Kidney (tissue), 14 donors: Measurements from ENCODE around the gene PDZD2. TPM values are rescaled to one million over a fixed set of nuclear protein-coding genes. Genes with fewer than 3 reads are reported as not detected.

ENCODE experiments used
- DNase-seq, 5 donors: peaks; one replicate each; pipeline ENCODE4 v3.0.0-alpha.2; 2013 to 2020
- FAIRE-seq: peaks from 2 replicates; lab custom pipeline; 2012; peaks lifted over from hg19 to GRCh38; lab: Jason Lieb, UNC
- H3K27ac ChIP-seq, 2 donors: one replicate each; pipeline ENCODE4 v1.7.0; 2013; ENCODE audit warnings: low read depth in 2 of 2, low read length in 2 of 2, inconsistent platforms in 1 of 2
- H3K27me3 ChIP-seq: one replicate; pipeline ENCODE4 v1.7.1; 2013; ENCODE audit warnings: low read length, inconsistent platforms; ENCODE audit not compliant: control insufficient read depth, insufficient read depth
- H3K36me3 ChIP-seq, 3 donors: one replicate each; pipeline versions ENCODE4 v1.7.0 to v1.7.1; 2013; ENCODE audit warnings: low read length in 3 of 3, control low read depth in 1 of 3, inconsistent platforms in 1 of 3; ENCODE audit not compliant: insufficient read depth in 3 of 3, control insufficient read depth in 2 of 3
- H3K4me1 ChIP-seq, 3 donors: one replicate each; pipeline versions ENCODE4 v1.7.0 to v1.7.1; 2013; ENCODE audit warnings: low read length in 3 of 3, inconsistent platforms in 1 of 3, low read depth in 1 of 3; ENCODE audit not compliant: control insufficient read depth in 2 of 3, insufficient read depth in 2 of 3
- H3K4me3 ChIP-seq, 3 donors: one replicate each; pipeline versions ENCODE4 v1.7.0 to v1.8.1; 2013; ENCODE audit warnings: low read length in 3 of 3, control low read depth in 1 of 3, inconsistent platforms in 1 of 3
- H3K9ac ChIP-seq, 3 donors: one replicate each; pipeline versions ENCODE4 v1.7.0 to v1.7.1; 2013; ENCODE audit warnings: low read length in 3 of 3, control low read depth in 1 of 3, inconsistent platforms in 1 of 3
- H3K9me3 ChIP-seq, 3 donors: one replicate each; pipeline versions ENCODE4 v1.7.0 to v1.7.1; 2013; ENCODE audit warnings: low read length in 3 of 3, control low read depth in 1 of 3, inconsistent platforms in 1 of 3; ENCODE audit not compliant: control insufficient read depth in 2 of 3, insufficient read depth in 1 of 3
- intact Hi-C: fragments of 100-400 bp; cut with DNase I; formaldehyde crosslinking; loops from one replicate; pipeline ENCODE4 v1.11.1; 2022
- polyA plus RNA-seq: library from polyadenylated mRNA; stranded (reverse); fragments of 350-450 nt; fragmentation: Illumina TruSeq; extraction: RNeasy Lipid Tissue Mini Kit (QIAGEN cat#74804); gene quantifications from one replicate; pipeline ENCODE4 v1.2.3, GENCODE V29; 2014; ENCODE audit warnings: low read depth, low replicate concordance; ENCODE audit not compliant: insufficient read depth
- total RNA-seq: library from RNA; stranded (reverse); fragmentation: NEBNext Ultra II Directional; extraction: Animal tissue kit (Norgen Biotek cat#: 25700); gene quantifications from one replicate; pipeline ENCODE4 v1.2.1, GENCODE V29; 2021
- TF ChIP-seq, protein P1 (sequence below): IDR thresholded peaks from 3 replicates; pipeline ENCODE4 v1.5.1; 2012; ENCODE audit warnings: mild to moderate bottlenecking, moderate library complexity, borderline replicate concordance; ENCODE audit not compliant: insufficient read depth; ENCODE audit errors: extremely low read depth
- donor health status: control.
- donor health status: control.
- donor health status: control.
- donor health status: control.
- donor health status: control.
- donor health status: DM: yes; HTN: yes; CAD: no.
- donor health status: Normal renal cell carcinoma (clear cell type).

PDZD2 gene
- total and polyA plus RNA-seq, 2 donors from 2014 or later = 6.2 to 14.8 TPM

- Histone ChIP-seq H3K4me1 (peaks cover 0 to 4% (median 0%) of the 10 kb centered on the region in 3 donors), H3K4me3 (no peak overlapping the region), H3K27me3 (no peaks in the 10 kb centered on the region), H3K27ac (peak overlapping the region; percentile 1 to 32), H3K9ac (no peak overlapping the region), H3K36me3 (no peaks in the 10 kb centered on the region), H3K9me3 (no peaks in the 10 kb centered on the region)
- intact Hi-C loops = no loop called here
- FAIRE-seq (no peak), DNase-seq (peak in 1 of 5 donors; percentile 31)
- TF ChIP-seq, protein P1, sequence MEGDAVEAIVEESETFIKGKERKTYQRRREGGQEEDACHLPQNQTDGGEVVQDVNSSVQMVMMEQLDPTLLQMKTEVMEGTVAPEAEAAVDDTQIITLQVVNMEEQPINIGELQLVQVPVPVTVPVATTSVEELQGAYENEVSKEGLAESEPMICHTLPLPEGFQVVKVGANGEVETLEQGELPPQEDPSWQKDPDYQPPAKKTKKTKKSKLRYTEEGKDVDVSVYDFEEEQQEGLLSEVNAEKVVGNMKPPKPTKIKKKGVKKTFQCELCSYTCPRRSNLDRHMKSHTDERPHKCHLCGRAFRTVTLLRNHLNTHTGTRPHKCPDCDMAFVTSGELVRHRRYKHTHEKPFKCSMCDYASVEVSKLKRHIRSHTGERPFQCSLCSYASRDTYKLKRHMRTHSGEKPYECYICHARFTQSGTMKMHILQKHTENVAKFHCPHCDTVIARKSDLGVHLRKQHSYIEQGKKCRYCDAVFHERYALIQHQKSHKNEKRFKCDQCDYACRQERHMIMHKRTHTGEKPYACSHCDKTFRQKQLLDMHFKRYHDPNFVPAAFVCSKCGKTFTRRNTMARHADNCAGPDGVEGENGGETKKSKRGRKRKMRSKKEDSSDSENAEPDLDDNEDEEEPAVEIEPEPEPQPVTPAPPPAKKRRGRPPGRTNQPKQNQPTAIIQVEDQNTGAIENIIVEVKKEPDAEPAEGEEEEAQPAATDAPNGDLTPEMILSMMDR = no peak
Measured at GRCh38 chr5:32027093-32027716, 388.3 kb downstream of the PDZD2 start.

GRCh38 chr5:32027717-32028458 is 389.0 kb downstream of the PDZD2 start:
- peaks cover 0 to 7% (median 0%) of the 10 kb centered on the region in 3 donors for H3K4me1 ChIP-seq
- TF ChIP-seq, protein P1 = no peak
- FAIRE-seq (no peak), DNase-seq (peak in 3 of 5 donors; percentile 54 to 84 (median 65))
- H3K27ac ChIP-seq = peak overlapping the region; percentile 1 to 32
- no peak overlapping the region for H3K9ac ChIP-seq
- H3K36me3 ChIP-seq = no peaks in the 10 kb centered on the region
- no peaks in the 10 kb centered on the region for H3K9me3 ChIP-seq
- intact Hi-C loops = no loop called here
- no peak overlapping the region for H3K4me3 ChIP-seq
- no peaks in the 10 kb centered on the region for H3K27me3 ChIP-seq

GRCh38 chr5:32029261-32029660 is 390.3 kb downstream of the PDZD2 start:
- Histone ChIP-seq H3K4me3 (no peak overlapping the region), H3K36me3 (no peaks in the 10 kb centered on the region), H3K27me3 (no peaks in the 10 kb centered on the region), H3K27ac (no peak overlapping the region), H3K9me3 (no peaks in the 10 kb centered on the region), H3K4me1 (peaks cover 0 to 7% (median 0%) of the 10 kb centered on the region in 3 donors), H3K9ac (no peak overlapping the region)
- no peak for DNase-seq
- intact Hi-C loops = no loop called here
- TF ChIP-seq, protein P1 = no peak
- no peak for FAIRE-seq
